NCI-H82 treated with DMSO at 0.1 percent for 48 hours (cell line): ENCODE results near the gene MARVELD1.

Experiments
- DNase-seq: peaks from one replicate; lab custom pipeline; 2025; ENCODE audit not compliant: unreplicated experiment; lab: John Stamatoyannopoulos, UW

MARVELD1 gene

GRCh38 chr10:97754726-97755125, 41.2 kb downstream of the MARVELD1 start:
- no peak for DNase-seq

- DNase-seq = no peak
Observed at GRCh38 chr10:97755718-97756117, 42.2 kb downstream of the MARVELD1 start.

DNA sequence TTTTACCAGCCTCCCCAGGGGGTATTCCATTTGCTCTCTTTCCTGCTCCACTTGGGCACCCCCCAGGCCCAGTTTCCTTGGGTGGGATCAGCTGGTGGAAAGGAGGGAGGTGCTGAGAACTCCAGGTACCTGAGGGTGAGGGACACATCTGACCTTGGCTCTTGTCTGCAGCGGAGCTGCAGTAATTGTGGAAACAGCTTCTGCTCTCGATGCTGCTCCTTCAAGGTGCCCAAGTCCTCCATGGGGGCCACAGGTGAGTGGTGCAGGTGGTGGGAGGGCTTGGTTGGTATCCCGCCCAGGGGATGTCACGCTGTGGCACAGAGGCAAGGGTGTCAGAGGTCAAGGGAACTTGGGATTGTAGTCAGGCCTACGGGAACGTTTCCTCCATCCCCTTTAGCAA, 43.9 kb downstream of the MARVELD1 start:
- no peak for DNase-seq

GRCh38 chr10:97759158-97759887, 45.8 kb downstream of the MARVELD1 start:
- DNase-seq = peak; percentile 9

- no peak for DNase-seq
Observed at GRCh38 chr10:97759946-97760345, 46.4 kb downstream of the MARVELD1 start.

GRCh38 chr10:97760461-97761257, 47.1 kb downstream of the MARVELD1 start:
- DNase-seq = no peak

DNA sequence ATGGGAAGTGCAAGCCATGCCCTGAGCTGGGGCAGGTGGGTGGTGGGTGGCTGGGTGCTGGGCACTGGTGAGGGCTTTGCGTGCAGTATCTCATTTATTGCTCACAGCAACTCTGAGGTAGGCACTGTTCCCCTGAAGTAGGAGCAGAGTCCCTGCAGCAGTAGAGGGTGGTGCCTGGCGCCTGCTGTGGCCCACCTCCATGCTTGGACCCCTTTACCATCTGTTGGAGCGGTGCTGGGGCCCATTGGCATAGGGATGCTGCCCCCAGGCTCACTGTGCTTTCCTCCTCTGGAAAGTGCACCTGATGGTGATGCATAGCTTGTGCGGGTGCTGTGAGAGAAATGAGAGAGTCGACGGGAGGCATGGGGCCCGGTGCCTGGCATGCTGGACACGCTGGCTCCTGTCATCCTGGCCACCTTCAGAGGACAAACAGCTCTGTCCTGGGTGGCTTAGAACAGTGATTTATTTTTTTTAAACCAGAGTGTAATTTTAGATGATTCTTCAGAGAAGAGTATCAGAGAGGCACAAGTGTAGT, 47.9 kb downstream of the MARVELD1 start:
- DNase-seq = no peak

DNA sequence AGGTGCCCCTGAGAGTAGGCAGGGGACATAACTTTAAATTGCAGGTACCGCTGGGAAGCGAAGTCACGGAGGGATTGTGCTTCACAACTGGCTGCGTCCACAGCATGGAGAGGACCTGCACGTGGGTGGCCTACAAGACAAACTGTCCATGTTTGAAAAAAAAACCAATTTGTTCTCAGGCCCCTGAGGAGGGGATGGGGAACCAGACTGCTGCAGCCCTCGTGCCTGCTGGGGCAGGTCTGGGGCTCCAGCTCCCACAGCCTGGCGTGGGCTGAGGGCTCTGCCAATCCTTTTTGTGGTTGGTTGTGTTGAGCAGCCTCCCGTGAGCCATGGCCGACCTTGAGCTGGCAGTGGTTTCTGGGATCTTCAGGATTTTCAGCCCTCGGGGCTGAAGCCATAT, 48.5 kb downstream of the MARVELD1 start:
- DNase-seq = no peak

GRCh38 chr10:97762816-97763215, 49.3 kb downstream of the MARVELD1 start:
- no peak for DNase-seq

DNA sequence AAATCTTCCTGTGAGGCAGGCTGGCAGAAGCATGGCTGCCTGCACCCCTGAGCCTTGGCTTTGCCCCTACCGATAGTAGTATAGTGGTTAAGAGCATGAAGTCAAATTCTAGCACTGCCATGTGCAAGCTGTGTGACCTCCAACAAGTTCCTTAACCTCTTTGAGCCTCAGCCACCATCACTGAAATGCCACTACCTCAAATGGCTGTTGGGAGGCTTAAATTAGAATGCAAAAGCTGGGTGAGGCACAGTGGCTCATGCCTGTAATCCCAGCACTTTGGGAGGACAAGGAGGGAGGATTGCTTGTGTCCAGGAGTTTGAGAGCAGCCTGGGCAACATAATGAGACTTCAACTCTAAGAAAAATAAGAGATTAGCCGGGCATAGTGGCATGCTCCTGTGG, 49.9 kb downstream of the MARVELD1 start:
- DNase-seq = no peak

GRCh38 chr10:97763947-97764346, 50.4 kb downstream of the MARVELD1 start:
- DNase-seq = no peak

DNA sequence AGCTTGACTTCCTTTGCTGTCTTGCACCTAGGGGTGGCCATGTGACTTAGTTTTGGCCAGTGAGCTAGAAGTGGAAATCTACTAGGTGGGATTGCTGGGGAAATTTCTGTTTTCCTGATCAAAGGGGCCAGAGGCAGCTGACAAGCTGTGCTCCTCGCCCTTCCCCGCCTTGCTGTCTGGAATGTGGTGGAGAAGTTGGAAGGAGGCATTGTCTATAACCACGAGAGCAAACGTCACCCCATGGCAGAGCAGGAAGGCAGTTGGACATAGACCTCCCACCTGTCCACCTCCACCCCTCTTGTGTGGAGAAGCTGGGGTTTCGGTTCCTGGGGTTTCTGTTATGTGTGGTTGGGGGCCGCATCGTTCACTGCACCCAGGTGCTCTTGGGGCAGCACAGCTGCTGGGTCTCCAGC, 51.0 kb downstream of the MARVELD1 start:
- DNase-seq = no peak

- DNase-seq = no peak
Observed at GRCh38 chr10:97765201-97765600, 51.7 kb downstream of the MARVELD1 start.

DNA sequence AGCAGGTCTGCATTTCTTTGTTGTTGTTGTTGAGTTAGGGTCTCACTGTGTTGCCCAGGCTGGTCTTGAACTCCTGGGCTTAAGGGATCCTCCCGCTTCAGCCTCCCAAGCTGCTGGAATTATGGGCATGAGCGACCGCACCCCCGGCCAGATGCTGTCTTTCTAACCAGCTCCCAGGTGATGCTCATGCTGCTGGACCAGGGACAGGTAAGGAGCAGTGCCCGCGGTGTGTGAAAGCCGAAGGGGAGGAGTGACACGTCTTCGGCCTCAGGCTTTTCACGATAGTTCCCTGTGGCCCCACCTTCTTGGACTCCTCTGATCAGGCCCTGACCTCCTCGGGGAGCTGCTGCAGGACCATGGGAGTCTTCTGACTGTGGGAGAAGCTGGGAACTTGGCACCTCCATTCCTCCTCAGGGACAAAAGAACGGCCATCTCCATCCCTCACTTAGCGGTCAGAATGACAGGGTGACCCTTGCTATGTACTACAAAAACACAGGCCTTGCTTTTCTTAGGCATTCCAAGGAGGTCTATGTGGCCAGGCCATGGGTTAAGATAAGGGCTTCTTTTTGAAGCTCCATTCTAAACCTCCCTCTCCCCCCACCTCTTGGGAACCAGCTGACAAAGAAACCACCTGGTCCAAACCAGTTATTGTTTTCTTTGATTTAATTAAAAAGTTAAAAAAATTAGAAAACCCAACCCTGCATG, 52.7 kb downstream of the MARVELD1 start:
- DNase-seq = no peak

GRCh38 chr10:97766996-97767924, 53.7 kb downstream of the MARVELD1 start:
- no peak for DNase-seq
